ENCODE data around the gene CASP8.
"Not testable (repeated sequence)": the region's sequence is repeated elsewhere in the genome, so short reads cannot be mapped to it uniquely, and the experiment has no call there.

CASP8 gene

DNA sequence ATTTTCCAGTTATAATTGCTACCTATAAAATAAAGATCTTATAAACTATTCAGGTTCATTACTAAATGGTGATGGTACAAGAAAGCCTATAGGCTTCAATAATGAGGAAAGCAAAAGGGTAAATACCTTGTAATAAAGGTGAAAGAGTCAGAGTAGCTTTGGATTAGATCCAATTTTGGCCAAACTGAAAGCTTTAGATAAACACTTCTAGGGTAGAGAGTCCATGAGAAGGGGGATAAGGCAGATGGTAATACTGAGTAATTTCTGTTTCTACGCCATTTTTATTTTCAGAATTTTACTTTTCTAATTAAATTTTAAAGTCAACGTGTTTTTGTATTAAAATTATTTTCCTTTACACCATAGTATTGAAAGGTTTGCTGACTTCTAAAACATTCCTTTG lies 9.4 kb downstream of the CASP8 start:
- no peak for DNase-seq (ENCODE audit: low read depth)

GRCh38 chr2:201270293-201271001 lies 10.1 kb downstream of the CASP8 start:
- no peak for DNase-seq (ENCODE audit: low read depth)

- DNase-seq (ENCODE audit: low read depth), result no peak
These were observed 11.6 kb downstream of the CASP8 start for GRCh38 chr2:201271917-201272316.

DNA sequence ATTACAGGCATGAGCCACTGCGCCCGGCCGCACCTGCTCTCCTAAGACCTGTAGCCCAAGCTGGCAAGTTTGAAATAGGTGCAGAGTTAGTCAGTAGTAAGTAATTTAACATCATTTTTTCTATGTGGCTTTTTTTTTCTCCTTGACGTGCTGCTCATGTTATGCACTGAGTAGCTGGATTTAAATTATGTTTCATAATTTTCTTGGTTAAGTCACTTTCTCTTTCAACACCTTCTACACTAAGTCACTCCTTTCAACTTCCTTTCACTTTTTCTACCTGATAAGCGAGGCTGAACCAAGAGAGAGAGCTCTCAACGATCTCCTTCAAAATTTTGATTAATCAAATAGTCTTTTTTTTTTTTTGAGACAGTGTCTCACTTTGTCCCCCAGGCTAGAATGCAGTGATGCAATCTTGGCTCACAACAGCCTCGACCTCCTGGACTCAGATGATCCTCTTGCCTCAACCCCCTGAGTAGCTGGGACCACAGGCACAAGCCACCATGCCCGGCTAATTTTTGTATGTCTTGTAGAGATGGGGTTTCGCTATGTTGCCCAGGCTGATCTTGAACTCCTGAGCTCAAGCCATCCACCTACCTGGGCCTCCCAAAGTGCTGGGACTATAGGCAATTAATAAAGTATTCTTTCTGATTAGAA lies 13.1 kb downstream of the CASP8 start:
- no peak for DNase-seq (ENCODE audit: low read depth)

DNA sequence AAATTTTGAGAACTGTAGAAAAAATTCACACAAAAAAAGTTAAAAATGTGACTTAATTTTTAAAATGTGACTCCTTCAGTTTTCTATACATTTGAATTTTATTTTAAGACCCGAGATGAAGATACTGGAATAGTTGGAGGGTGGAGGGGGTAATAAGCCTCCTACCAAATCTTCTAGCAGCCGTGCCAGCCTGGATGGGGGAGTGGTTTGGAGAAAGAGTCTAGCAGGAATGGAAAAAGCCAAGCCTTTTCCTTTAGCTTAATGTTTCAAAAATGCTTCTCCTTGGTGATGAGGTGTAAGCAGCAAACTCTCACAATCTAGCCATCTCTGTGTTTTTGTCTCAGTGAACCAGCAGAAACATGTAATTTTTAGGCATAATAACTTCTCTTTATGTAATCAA lies 14.7 kb downstream of the CASP8 start:
- DNase-seq (ENCODE audit: low read depth), result no peak

DNA sequence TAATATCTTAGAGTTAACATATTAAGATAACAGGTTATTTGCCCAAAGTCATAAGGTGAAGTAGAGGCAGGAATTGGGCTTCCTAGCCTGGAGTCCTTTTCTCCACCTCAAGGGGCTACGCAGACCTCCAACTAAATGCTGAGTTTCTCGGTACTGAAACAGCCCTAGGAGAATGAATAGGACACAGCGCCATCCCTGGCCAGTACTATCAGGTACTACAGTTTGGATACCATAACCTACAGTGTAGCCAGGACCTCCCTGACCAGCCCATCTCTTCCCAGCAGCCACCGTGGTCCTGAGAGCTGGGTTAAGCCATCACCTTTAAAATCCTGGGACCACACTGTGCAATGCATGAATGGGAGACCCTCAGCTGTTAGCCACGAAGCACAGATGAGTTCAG lies 15.7 kb downstream of the CASP8 start:
- no peak for DNase-seq (ENCODE audit: low read depth)

DNA sequence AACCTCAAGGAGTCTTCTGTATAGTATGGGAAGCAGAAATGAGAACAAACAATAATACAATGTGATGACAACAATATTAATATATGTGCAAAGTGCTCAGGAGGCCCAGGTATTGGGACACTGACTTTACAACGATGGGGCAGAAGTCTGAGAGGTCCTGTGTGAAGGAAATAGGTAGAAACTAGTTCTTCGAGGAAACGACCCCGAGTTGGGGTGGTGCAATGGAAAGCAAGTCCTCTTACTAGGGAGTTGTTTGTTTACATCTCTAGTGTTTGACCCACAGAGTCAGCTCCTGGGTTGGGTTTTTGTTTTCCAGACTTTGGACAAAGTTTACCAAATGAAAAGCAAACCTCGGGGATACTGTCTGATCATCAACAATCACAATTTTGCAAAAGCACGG lies 16.2 kb downstream of the CASP8 start:
- no peak for DNase-seq (ENCODE audit: low read depth)

GRCh38 chr2:201279079-201279478 lies 18.7 kb downstream of the CASP8 start:
- no peak for DNase-seq (ENCODE audit: low read depth)

- no peak for DNase-seq (ENCODE audit: low read depth)
These were observed 20.1 kb downstream of the CASP8 start for GRCh38 chr2:201280191-201281040.

GRCh38 chr2:201285499-201285898 lies 25.2 kb downstream of the CASP8 start:
- no peak for DNase-seq (ENCODE audit: low read depth)

DNA sequence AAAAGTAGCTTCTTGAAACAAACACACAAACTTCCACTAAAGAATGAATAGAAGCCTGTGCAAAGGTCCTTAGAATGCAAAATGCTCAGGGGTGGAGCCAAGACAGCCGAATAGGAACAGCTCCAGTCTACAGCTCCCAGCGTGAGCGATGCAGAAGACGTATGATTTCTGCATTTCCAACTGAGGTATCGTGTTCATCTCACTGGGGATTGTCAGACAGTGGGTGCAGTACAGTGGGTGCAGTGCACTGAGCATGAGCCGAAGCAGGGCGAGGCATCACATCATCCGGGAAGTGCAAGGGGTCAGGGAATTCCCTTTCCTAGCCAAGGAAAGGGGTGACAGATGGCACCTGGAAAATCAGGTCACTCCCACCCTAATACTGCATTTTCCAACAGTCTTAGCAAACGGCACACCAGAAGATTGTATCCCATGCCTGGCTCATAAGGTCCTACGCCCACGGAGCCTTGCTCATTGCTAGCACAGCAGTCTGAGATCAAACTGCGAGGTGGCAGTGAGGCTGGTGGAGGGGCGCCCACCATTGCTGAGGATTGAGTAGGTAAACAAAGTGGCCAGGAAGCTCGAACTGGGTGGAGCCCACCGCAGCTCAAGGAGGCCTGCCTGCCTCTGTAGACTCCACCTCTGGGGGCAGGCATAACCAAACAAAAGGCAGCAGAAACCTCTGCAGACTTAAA lies 30.3 kb downstream of the CASP8 start:
- not testable (repeated sequence) for DNase-seq (ENCODE audit: low read depth)

DNA sequence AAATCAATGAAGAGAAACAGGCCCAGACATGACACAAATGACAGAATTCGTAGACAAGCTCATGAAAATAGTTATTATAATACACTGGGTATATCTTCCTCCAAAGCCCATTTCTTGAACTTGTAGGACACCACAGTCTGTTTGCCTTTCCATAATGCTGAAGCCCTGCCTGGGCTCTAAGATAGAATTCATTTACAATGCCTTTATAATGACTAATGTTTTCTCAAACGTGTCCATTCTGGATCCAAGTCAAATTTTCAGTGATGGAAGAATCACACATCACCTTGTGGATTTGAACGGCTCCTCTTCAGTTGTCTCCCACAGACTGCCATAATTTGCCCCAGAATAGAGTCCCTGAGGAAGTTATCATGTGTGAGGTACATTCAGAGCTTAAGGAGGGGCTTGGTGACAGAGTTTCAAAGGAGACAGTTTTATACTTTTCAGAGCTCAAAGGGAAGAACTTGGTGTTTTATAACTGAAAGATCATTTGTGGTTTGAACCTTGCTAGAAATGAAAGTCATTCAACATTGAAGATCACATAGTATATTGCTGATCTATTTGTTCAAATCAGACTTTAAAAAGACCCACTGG lies 38.2 kb downstream of the CASP8 start:
- DNase-seq (ENCODE audit: low read depth), result no peak

- not testable (repeated sequence) for DNase-seq (ENCODE audit: low read depth)
These were observed 39.6 kb downstream of the CASP8 start for GRCh38 chr2:201299929-201300328.

GRCh38 chr2:201307876-201308275 lies 47.5 kb downstream of the CASP8 start:
- no peak for DNase-seq (ENCODE audit: low read depth)

- DNase-seq (ENCODE audit: low read depth), result no peak
These were observed 48.6 kb downstream of the CASP8 start for GRCh38 chr2:201308914-201309313.

DNA sequence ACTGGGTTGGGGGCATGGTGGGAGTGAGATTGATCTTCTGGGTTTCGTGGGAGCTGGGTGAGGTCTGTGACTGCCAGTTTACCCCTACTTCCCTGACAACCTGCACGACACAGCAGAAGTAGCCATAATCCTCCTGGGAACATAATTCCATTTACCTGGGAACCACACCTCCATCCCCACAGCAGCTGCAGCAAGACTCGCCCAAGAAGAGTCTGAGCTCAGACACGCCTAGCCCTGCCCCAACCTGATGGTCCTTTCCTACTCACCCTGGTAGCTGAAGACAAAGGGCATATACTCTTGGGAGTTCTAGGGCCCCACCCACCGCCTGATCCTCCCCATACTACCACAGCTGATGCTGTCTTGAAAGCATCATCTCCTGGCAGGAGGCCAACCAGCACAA lies 53.0 kb downstream of the CASP8 start:
- DNase-seq (ENCODE audit: low read depth), result no peak

- no peak for DNase-seq (ENCODE audit: low read depth)
These were observed 59.2 kb downstream of the CASP8 start for GRCh38 chr2:201319511-201319910.

DNA sequence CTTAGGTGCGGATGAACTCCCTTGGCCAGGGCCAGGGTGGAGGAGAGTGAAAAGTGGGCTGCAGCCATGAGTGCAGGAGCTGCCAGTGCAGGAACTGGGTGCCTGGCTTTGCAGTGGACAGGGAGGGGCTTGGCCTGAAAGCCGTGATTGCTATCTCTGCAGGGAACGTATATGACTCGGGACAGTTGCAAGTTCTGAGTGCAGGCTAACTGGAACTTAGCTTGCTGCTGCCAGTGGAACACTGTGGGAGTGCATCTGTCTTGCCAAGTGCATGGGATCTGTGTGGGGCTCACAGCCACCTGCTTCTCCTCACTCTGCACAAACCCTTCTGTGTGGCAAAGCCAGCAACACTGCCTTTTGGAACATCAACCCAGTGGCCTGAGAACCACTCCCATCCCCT lies 59.9 kb downstream of the CASP8 start:
- DNase-seq (ENCODE audit: low read depth), result no peak

DNA sequence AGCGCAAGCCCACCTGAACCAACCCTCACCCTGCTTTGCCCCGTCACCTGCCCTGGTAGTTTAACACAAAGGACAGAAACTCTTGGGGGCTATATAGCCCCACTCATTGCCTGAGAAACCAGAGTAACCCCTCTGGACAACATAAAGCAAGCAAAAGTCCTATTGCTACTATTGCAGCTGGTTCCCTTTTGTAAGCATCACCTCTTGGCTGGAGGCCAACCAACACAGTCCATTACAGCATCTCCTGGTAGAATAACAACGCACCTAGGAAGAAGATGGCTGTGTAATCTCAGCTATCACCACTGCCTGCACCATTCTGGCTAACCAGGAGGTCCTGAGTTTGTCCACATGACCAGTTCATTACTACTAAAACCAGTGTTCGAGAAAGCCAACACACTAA lies 60.4 kb downstream of the CASP8 start:
- DNase-seq (ENCODE audit: low read depth), result no peak

DNA sequence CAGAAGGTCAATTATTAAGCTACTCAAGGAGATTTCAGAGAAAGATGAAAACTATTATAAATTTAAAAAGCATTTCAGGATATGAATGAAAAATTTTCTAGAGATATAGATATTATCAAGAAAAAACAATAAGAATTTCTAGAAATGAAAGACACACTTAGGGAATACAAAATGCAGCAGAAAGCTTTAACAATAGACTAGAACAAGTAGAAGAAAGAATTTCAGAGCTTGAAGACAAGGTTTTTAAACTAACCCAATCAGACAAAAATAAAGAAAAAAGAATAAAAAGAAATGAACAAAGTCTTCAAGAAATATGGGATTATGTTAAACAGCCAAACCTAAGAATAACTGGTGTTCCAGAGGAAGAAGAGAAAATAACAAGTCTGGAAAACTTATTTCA lies 62.4 kb downstream of the CASP8 start:
- no peak for DNase-seq (ENCODE audit: low read depth)

DNA sequence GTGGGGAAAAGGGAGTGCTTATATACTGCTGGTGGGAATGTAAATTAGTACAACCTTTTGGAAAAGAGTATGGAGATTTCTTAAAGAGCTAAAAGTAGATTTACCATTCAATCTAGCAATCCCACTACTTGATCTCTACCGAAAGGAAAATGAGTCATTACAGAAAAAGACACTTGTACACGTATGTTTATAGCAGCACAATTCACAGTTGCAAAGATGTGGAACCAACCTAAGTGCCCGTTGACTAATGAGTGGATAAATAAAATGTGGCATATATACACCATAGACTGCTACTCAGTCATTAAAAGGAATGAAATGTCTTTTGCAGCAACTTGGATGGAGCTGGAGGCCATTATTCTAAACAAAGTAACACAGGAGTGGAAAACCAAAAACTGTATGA lies 67.3 kb downstream of the CASP8 start:
- DNase-seq (ENCODE audit: low read depth), result no peak

DNA sequence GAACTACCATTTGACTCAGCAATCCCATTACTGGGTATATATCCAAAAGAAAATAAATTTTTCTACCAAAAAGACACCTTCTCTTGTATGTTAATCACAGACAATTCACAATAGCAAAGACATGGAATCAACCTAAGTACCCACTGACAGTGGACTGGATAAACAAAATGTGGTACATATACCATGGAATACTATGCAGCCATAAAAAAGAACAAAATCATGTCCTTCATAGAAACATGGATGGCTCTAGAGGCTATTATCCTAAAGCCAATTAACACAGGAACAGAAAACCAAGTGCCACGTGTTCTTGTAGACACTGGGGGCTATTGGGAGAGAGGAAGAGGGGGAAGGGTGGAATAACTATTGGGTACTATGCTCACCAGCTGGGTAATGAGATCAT lies 69.1 kb downstream of the CASP8 start:
- no peak for DNase-seq (ENCODE audit: low read depth)

All from CMK (cell line).